Spleen (tissue), 7 donors: Measurements from ENCODE around the gene TNFRSF18.

Source experiments
- POLR2A ChIP-seq, 3 donors: fragments of 450-650 bp; IDR thresholded peaks; one replicate each; pipeline ENCODE4 v1.5.1; 2017; ENCODE audit warnings: antibody characterized with exemption in 3 of 3, mild to moderate bottlenecking in 1 of 3
- TF ChIP-seq, protein P1 (sequence below), 11 experiments: fragments of 200-600 bp in 7 of 11; fragments of 450-650 bp in 4 of 11; sonication (generic) in 4 of 11; IDR thresholded peaks in 8 of 11; conservative IDR thresholded peaks in 3 of 11; 1 replicate in 7 of 11; 2 replicates in 4 of 11; pipeline versions ENCODE4 v1.4.0 to v1.8.0; 2016 to 2021; ENCODE audit warnings: antibody characterized with exemption in 11 of 11, inconsistent platforms in 4 of 11, mild to moderate bottlenecking in 1 of 11
- donor health status: DM: no; HTN: no; CAD: no; lungs with moderate emphysema.
- donor health status: DM: no; HTN: no; CAD: no.
- donor health status: DM: no; HTN: no; CAD: no.

DNA sequence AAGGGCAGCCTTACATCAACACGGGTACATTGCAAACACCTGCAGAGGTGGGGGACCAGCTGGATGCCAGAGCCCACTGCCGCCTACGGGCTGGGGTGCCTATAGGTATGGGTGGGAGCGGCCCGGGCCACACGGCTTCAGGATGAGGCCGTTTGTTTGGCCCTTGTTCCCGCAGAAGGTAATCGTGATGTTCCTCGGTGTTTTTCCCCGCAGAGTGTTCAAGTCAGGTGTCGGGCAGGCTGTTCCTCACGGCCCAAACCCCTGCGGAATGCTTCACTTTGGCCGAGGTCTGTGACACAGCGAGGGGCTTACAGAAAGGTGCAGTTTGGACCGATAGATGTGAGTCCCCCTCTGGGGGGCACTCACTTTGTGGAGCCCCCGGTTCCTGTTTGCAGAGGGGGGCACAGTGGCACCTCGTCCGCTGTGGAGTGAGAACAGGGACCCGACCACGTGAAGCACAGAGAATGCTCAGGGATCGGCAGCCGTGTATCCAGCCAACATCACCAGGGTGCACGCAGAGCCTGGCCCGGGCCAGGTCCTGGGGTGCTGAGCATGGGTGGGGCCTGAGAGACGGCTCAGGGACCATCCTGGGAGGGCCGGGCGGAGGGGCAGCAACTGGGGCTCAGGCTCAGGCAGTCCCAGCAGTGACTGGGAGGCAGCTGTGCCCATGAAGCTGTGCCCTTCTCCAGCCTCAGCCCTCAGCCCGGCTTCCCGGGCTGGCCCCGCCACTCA lies 33.2 kb downstream of the TNFRSF18 start:
- no peak for TF ChIP-seq POLR2A (IDR thresholded peaks at IDR 0.05)
- TF ChIP-seq, protein P1, sequence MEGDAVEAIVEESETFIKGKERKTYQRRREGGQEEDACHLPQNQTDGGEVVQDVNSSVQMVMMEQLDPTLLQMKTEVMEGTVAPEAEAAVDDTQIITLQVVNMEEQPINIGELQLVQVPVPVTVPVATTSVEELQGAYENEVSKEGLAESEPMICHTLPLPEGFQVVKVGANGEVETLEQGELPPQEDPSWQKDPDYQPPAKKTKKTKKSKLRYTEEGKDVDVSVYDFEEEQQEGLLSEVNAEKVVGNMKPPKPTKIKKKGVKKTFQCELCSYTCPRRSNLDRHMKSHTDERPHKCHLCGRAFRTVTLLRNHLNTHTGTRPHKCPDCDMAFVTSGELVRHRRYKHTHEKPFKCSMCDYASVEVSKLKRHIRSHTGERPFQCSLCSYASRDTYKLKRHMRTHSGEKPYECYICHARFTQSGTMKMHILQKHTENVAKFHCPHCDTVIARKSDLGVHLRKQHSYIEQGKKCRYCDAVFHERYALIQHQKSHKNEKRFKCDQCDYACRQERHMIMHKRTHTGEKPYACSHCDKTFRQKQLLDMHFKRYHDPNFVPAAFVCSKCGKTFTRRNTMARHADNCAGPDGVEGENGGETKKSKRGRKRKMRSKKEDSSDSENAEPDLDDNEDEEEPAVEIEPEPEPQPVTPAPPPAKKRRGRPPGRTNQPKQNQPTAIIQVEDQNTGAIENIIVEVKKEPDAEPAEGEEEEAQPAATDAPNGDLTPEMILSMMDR (IDR thresholded peaks at IDR 0.05 in 8 of 11, conservative IDR thresholded peaks at IDR 0.05 in 3 of 11): no peak
